Cardiac muscle cell (in vitro differentiated cells and primary cell): Measurements from ENCODE around the gene RASGEF1C. TPM values are rescaled to one million over a fixed set of nuclear protein-coding genes. Genes with fewer than 3 reads are reported as not detected.

Experiments used
- DNase-seq, 2 donors: peaks; one replicate each; pipeline versions ENCODE4 v3.0.0 to v3.0.0-alpha.2; 2010 to 2017; ENCODE audit warnings: low read depth in 1 of 2, low spot score in 1 of 2
- H3K27ac ChIP-seq: fragments of 200-600 bp; sonication (generic); 2 replicates; pipeline ENCODE4 v1.5.1; 2016
- H3K27me3 ChIP-seq: fragments of 200-600 bp; sonication (generic); 2 replicates; pipeline ENCODE4 v1.6.0; 2016; ENCODE audit warnings: control low read depth
- H3K36me3 ChIP-seq: fragments of 200-600 bp; sonication (generic); 2 replicates; pipeline ENCODE4 v1.5.1; 2016; ENCODE audit warnings: control low read depth
- H3K4me1 ChIP-seq: fragments of 200-600 bp; sonication (generic); 2 replicates; pipeline ENCODE4 v1.8.1; 2017; ENCODE audit warnings: low read depth, mild to moderate bottlenecking, mixed run types
- H3K4me3 ChIP-seq: fragments of 200-600 bp; sonication (generic); 2 replicates; pipeline ENCODE4 v1.5.1; 2016; ENCODE audit warnings: mild to moderate bottlenecking
- H3K9me3 ChIP-seq: fragments of 200-600 bp; sonication (generic); 2 replicates; pipeline ENCODE4 v1.5.1; 2017; ENCODE audit warnings: low read depth, mild to moderate bottlenecking, control low read depth
- CTCF ChIP-seq: IDR thresholded peaks from 2 replicates; pipeline ENCODE4 v1.5.1; 2012; ENCODE audit warnings: low read depth, mild to moderate bottlenecking, low read length
- polyA plus RNA-seq: library from polyadenylated mRNA; unstranded; fragments of >200 nt; fragmentation: Nextera tagmentation; extraction: Ambion mirVana; gene quantifications from 2 replicates; pipeline ENCODE4 v1.2.1, GENCODE V29; 2016
- total RNA-seq: library from RNA; depleted of rRNA; stranded (reverse); fragments of >200 nt; gene quantifications from 2 replicates; pipeline ENCODE4 v1.2.3, GENCODE V29; 2016

Gene RASGEF1C
- total and polyA plus RNA-seq, 2 experiments from 2014 or later, result 1.5 to 2.5 TPM

- TF ChIP-seq CTCF, result no peak
- Histone ChIP-seq H3K4me1 (no peaks in the 10 kb centered on the region), H3K27me3 (peaks cover 21% of the 10 kb centered on the region), H3K9me3 (no peaks in the 10 kb centered on the region), H3K36me3 (no peaks in the 10 kb centered on the region), H3K4me3 (no peak overlapping the region), H3K27ac (no peak overlapping the region)
- no peak for DNase-seq
These were observed 3.1 kb downstream of the RASGEF1C start for GRCh38 chr5:180205916-180206315.

- peaks cover 21% of the 10 kb centered on the region for H3K27me3 ChIP-seq
- no peaks in the 10 kb centered on the region for H3K36me3 ChIP-seq
- H3K27ac ChIP-seq, result no peak overlapping the region
- no peak for TF ChIP-seq CTCF
- H3K9me3 ChIP-seq, result no peaks in the 10 kb centered on the region
- no peak for DNase-seq
- no peaks in the 10 kb centered on the region for H3K4me1 ChIP-seq
- no peak overlapping the region for H3K4me3 ChIP-seq
These were observed 4.7 kb downstream of the RASGEF1C start for GRCh38 chr5:180204276-180204819.

GRCh38 chr5:180202939-180203573 is 6.0 kb downstream of the RASGEF1C start:
- no peaks in the 10 kb centered on the region for H3K4me1 ChIP-seq
- DNase-seq, result no peak
- H3K27me3 ChIP-seq, result peaks cover 16% of the 10 kb centered on the region
- H3K4me3 ChIP-seq, result no peak overlapping the region
- H3K27ac ChIP-seq, result no peak overlapping the region
- H3K36me3 ChIP-seq, result no peaks in the 10 kb centered on the region
- no peaks in the 10 kb centered on the region for H3K9me3 ChIP-seq
- TF ChIP-seq CTCF, result no peak

GRCh38 chr5:180201051-180201987 is 7.7 kb downstream of the RASGEF1C start:
- Histone ChIP-seq H3K4me1 (no peaks in the 10 kb centered on the region), H3K9me3 (no peaks in the 10 kb centered on the region), H3K4me3 (no peak overlapping the region), H3K27ac (no peak overlapping the region), H3K36me3 (no peaks in the 10 kb centered on the region), H3K27me3 (no peaks in the 10 kb centered on the region)
- TF ChIP-seq CTCF, result peak; percentile 40
- DNase-seq, result peak; percentile 55 to 61

GRCh38 chr5:180199390-180199789 is 9.6 kb downstream of the RASGEF1C start:
- no peak overlapping the region for H3K27ac ChIP-seq
- H3K9me3 ChIP-seq, result no peaks in the 10 kb centered on the region
- no peaks in the 10 kb centered on the region for H3K27me3 ChIP-seq
- TF ChIP-seq CTCF, result no peak
- H3K4me1 ChIP-seq, result no peaks in the 10 kb centered on the region
- DNase-seq, result no peak
- H3K4me3 ChIP-seq, result no peak overlapping the region
- H3K36me3 ChIP-seq, result no peaks in the 10 kb centered on the region
